Activated naive CD4-positive, alpha-beta T cell (primary cell): Measurements from ENCODE around the gene NFKB2.
A peak's percentile ranks its signal among the peaks of the same experiment; 100 is the strongest.

Source experiments
- DNase-seq, 4 experiments: peaks; one replicate each; lab custom pipeline; 2025; lab: John Stamatoyannopoulos, UW

Gene NFKB2

GRCh38 chr10:102394801-102395399 lies 605 bp upstream of the NFKB2 start:
- peak; percentile 61 to 73 (median 66) for DNase-seq

DNA sequence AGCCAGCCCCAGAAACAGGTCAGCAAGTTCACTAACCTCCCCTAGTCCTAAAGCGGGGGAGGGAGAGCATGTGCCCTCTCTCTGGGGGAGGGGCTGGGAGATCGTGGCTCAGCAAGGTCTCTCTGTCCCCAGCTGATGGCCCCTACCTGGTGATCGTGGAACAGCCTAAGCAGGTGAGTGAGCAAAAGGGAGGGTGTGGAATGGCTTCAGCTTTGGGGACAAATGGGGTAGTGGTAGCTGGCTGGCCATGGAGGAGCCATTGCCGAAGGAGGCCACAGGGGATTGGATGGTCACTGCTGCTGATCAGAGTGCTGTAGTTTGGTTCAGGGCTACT lies 779 bp downstream of the NFKB2 start:
- no peak for DNase-seq

DNA sequence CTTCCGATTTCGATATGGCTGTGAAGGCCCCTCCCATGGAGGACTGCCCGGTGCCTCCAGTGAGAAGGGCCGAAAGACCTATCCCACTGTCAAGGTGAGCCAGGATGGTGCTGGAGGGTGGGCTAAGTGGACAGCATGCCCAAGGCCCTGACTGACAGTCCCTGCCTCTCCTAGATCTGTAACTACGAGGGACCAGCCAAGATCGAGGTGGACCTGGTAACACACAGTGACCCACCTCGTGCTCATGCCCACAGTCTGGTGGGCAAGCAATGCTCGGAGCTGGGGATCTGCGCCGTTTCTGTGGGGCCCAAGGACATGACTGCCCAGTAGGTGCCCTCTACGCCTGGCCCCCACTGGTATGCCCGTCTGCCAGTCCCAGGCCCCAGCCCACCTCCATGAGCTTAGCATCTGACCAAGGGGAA lies 1.2 kb downstream of the NFKB2 start:
- no peak for DNase-seq

DNA sequence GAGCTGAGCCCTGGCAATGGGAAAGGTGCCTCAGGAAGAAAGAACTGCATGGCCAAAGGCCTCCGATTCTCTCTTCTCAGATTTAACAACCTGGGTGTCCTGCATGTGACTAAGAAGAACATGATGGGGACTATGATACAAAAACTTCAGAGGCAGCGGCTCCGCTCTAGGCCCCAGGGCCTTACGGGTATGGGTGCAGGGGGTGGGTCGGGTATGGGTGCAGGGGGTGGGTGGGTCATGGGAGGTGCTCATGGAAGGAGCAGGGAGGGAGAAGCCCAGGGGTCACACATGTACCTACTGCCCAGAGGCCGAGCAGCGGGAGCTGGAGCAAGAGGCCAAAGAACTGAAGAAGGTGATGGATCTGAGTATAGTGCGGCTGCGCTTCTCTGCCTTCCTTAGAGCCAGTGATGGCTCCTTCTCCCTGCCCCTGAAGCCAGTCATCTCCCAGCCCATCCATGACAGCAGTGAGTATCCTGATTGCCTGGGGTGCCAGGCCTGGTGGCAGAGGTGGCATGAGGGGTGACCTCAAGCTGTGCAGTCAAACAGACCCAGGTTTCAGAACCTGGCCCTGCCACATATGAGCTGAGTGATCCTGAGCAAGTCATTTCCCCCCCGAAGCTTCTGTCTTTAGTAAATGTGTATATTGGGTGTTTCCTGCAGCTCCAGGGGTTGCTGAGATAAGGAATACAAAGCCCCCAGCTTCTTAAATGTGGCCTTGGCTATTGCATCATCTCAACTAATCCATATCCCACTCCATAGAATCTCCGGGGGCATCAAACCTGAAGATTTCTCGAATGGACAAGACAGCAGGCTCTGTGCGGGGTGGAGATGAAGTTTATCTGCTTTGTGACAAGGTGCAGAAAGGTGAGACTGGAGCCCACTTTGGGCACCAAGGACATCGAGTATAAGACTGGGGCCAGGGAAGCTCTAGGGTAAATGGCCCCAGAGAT lies 2.0 kb downstream of the NFKB2 start:
- no peak for DNase-seq

DNA sequence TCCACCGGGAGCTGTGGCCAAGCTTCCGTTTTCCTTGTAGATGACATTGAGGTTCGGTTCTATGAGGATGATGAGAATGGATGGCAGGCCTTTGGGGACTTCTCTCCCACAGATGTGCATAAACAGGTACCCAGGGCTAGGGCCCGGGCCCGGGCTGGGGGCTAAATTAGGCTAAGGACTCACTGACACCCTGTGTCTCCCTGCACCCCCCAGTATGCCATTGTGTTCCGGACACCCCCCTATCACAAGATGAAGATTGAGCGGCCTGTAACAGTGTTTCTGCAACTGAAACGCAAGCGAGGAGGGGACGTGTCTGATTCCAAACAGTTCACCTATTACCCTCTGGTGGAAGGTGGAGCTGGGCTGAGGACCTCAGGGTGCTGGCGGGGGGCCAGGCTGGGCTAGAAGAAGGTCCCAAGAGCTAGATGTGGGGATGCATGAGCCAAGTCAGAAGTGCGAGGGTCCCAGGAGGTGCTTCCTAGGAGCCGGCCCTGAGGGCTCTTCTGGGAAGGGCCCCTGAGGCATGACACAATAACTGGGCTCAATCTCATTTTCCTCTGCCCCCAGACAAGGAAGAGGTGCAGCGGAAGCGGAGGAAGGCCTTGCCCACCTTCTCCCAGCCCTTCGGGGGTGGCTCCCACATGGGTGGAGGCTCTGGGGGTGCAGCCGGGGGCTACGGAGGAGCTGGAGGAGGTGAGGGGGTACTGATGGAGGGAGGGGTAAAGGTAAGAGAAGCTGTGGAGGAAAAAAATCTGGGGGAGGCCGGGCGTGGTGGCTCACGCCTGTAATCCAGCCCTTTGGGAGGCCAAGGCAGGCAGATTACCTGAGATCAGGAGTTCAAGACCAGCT lies 2.9 kb downstream of the NFKB2 start:
- no peak for DNase-seq

DNA sequence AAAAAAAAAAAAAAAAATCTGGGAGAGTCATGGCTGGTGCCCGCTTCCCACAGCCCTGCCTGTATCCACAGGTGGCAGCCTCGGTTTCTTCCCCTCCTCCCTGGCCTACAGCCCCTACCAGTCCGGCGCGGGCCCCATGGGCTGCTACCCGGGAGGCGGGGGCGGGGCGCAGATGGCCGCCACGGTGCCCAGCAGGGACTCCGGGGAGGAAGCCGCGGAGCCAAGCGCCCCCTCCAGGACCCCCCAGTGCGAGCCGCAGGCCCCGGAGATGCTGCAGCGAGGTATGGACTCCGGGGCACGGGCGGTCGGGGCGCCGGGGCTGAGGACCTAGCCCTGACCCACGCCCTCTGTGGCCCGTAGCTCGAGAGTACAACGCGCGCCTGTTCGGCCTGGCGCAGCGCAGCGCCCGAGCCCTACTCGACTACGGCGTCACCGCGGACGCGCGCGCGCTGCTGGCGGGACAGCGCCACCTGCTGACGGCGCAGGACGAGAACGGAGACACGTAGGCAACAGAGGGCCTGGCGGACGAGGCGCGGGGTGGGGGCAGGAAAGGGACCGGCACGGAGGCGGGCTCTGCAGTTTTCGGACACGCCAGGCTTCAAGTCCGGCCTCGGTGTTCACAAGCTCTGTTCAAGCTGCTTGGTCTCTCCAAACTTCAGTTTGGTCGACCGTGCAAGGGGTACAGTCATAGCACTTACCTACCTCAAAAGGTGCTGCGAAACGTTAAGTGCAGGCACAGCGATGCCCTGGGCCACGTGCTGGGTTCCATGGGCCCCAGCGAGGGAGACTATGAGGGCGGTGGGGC lies 3.9 kb downstream of the NFKB2 start:
- DNase-seq: peak; percentile 70 to 85 (median 82)

DNA sequence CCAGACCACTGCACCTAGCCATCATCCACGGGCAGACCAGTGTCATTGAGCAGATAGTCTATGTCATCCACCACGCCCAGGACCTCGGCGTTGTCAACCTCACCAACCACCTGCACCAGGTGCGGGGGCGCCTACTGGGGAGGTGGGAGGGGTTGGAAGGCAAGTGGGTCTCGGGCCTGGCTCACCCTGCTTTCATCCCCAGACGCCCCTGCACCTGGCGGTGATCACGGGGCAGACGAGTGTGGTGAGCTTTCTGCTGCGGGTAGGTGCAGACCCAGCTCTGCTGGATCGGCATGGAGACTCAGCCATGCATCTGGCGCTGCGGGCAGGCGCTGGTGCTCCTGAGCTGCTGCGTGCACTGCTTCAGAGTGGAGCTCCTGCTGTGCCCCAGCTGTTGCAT lies 4.6 kb downstream of the NFKB2 start:
- no peak for DNase-seq

- DNase-seq: no peak
These were observed 5.3 kb downstream of the NFKB2 start for GRCh38 chr10:102400598-102401341.

DNA sequence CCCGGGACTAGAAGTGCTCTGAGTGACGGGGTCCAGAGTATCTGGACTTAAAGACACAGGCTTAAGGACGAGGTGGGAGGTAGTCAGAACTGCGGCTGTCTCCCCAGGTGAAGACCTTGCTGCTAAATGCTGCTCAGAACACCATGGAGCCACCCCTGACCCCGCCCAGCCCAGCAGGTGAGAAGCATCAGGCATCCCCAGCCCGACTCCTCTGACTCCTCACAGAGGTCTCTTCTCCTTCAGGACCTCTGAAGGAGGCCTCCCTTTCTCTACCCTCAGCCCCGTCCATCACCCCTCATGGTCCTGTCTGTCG lies 5.8 kb downstream of the NFKB2 start:
- no peak for DNase-seq

DNA sequence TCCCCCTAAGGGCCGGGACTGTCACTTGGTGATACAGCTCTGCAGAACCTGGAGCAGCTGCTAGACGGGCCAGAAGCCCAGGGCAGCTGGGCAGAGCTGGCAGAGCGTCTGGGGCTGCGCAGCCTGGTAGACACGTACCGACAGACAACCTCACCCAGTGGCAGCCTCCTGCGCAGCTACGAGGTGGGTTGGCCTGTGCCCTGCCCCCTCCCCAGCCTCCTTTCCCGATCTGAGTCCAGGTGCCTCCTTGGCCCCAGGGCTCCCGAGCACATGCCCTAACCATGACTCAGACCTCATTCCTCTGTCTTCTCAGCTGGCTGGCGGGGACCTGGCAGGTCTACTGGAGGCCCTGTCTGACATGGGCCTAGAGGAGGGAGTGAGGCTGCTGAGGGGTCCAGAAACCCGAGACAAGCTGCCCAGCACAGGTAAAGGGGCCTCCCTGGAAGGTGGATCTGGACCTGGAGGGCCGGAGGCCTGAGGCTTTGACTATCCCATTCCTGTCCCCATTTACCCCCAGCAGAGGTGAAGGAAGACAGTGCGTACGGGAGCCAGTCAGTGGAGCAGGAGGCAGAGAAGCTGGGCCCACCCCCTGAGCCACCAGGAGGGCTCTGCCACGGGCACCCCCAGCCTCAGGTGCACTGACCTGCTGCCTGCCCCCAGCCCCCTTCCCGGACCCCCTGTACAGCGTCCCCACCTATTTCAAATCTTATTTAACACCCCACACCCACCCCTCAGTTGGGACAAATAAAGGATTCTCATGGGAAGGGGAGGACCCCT lies 6.4 kb downstream of the NFKB2 start:
- no peak for DNase-seq

- no peak for DNase-seq
These were observed 7.0 kb downstream of the NFKB2 start for GRCh38 chr10:102402512-102402896.

DNA sequence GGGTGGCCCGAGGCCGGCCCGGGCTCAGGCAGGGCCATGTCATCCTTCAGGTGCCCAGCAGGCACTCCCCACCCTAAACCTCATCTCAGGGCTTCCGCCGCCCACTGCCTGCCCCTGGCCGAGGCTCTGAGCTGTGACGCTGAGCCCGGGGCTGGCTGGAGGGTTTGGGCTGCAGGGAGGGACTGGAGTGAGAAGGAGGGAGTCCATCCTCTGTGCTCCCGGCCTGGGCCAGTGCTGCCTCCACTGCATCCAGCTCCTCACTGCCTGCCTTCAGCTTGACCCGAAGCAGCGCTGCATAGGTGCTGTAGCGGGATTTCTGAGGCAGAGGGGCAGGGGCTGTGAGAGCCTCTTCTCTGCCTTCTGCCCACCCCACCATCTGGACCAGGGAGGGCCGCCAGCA lies 7.6 kb downstream of the NFKB2 start:
- no peak for DNase-seq

DNA sequence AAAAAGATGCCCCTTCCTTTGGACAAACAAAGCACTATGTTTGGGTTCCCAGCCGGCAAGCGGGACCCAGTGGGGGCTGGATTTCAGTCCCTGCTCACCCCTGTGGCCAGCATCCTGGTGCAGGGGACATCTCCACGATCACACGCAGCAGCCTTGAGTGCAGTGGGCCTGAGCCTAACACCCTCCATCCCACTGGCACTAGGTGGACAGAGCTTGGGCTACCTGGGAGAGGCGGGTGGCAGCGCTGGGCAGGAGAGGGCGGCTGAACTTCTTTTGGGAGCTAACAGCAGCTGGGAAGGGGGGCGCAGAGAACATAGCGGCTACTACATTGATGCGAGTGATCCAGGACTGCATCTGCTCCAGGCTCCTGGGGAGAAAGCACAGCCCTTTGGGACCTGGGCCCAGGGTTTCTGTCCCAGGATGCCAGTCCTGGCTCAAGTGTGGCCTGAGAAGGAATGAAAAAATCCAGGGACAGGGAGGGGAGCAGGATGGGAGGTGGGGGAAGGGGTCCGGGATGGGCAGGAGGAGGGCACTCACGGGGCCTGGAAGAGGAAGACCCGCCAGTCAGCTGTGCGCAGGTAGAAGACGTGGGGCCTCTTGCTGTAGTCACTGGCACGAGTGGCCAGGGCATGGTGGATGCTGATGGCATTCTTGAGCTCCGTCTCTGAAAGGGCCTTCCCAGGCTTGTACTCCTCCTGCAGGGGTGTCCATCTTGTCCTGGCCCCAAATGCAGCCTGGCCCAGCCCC lies 9.0 kb downstream of the NFKB2 start:
- DNase-seq: no peak

- no peak for DNase-seq
These were observed 9.6 kb downstream of the NFKB2 start for GRCh38 chr10:102405108-102405571.

GRCh38 chr10:102405632-102406031 lies 10.1 kb downstream of the NFKB2 start:
- DNase-seq: no peak

GRCh38 chr10:102406815-102407214 lies 11.3 kb downstream of the NFKB2 start:
- DNase-seq: no peak

DNA sequence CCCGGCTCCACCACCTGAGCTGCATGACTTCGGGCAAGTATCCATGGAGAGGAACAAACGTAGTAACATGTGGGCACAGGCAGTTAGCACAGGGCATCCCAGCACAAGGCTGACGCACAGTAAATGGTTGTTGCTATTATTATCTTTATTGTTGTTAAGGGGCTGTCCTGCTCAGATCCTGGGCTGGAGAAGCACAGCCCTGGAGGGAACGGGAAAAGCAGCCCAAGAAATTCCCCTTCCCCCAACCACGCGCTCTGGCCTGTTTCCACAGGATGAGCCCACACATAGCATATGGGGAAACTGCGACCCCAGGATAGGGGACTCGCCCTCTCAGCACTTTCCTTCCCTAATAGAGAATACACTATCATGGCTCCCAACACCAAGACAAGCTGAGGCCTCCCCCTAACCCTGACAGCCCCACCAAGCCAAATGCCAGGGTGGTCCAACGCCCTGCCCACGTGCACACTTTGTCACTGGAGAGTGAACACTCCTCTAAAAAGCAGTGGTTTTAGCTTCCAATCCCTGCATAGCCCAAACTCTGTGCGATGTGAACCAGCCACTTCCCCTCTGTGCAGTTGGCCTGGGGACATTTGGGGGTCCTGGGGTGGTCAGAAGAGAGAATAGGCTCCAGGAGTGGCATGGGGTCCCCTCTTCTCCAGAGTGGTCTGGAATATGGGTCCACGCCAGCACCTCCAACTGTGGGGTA lies 12.1 kb downstream of the NFKB2 start:
- DNase-seq: no peak

DNA sequence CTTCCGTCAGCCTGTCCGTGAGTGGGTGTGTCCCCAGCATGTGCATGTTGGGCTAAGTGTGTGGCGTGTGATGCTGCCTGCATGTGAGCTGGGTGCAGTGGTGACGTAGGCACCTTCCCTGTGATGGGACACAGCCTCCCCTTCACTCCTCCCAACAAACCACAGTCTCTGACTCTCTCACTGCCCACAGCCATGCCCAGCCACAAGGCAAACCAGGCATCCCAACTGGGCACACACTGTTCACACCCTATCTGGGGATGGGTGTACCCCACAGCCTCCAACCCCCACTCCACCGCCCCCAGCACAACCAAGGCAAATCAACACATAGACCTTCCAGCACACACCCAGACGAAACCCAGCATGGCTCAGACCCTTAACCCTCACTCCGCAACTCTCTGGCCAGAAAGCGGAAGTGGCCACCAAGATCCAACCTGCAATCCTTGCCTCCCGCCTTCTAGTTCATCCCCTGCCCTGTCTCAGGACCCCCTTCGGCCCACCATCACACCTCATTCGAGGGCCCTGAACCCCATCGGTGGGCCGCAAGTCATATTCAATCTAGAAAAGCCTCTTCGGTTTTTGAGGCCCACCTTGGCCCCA lies 12.7 kb downstream of the NFKB2 start:
- no peak for DNase-seq
